NCI-H526 treated with DMSO at 0.1 percent for 48 hours (cell line): Measurements from ENCODE around the gene RCN2.

ENCODE experiments used
- DNase-seq: peaks from one replicate; lab custom pipeline; 2025; lab: John Stamatoyannopoulos, UW

RCN2 gene

DNA sequence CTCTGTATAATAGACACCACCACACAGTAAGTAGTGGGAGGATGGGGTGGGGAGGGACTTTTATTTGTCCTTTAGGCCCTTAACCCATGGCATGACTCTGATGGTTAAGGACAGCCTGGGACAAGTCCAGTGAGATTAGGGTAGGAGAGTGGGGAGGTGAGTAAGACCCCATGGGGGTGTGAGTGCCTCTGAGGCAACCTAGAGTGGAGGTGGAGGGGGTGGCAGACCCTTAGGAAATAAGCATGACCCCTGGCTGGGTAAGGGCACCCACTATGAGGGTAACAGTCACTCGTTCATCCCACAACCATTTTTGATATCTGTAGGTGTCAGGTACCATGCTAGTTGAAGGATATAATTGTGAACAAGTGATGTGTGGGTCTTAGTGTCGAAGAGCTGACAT lies 42.4 kb downstream of the RCN2 start:
- no peak for DNase-seq

DNA sequence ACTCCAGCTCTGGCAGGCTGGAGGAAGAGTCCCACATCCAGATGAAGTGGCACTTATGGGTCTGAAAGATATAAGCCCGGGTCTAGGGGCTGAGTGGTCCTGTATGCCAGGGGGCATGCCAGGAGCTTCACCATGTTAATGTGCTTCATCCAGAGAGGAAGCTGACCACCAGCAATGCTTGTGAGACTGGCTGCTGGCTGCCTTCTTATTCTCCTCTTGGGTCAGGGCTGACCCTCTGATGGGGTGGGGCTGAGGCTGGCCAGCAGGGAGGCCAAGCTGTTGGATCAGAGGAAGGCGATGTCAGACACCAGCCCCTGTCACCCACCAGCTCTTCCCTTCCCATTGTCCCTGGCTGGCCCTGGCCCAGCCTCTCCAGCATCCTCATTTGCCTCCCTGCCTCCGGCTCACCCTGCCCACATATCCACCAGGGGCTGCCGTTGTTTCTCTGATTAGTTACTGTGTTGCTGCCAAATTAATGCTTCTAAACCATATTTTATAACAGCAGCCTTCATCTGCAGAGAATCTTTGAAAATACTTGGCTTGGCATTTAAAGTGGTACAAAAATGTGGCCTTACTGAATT lies 43.0 kb downstream of the RCN2 start:
- no peak for DNase-seq

DNA sequence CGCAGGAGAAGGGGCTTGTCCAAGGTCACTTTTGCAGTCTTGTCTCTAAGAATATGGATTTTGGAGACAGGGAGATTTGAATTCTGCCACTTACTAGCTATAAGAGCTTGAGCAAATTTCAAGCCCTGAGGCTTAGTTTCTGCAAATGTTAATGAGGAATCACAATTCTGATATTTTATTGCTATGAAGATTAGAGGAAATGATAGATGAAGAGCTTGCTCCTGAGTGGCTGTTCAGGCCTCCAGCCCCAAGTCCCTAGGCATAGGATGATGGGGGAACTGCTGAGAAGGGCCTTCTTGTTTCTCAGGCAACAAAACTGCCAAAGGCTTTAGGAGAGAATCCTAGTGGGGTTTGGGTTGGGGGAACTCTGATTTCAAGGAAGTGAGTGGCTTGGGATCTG lies 44.6 kb downstream of the RCN2 start:
- DNase-seq: no peak

DNA sequence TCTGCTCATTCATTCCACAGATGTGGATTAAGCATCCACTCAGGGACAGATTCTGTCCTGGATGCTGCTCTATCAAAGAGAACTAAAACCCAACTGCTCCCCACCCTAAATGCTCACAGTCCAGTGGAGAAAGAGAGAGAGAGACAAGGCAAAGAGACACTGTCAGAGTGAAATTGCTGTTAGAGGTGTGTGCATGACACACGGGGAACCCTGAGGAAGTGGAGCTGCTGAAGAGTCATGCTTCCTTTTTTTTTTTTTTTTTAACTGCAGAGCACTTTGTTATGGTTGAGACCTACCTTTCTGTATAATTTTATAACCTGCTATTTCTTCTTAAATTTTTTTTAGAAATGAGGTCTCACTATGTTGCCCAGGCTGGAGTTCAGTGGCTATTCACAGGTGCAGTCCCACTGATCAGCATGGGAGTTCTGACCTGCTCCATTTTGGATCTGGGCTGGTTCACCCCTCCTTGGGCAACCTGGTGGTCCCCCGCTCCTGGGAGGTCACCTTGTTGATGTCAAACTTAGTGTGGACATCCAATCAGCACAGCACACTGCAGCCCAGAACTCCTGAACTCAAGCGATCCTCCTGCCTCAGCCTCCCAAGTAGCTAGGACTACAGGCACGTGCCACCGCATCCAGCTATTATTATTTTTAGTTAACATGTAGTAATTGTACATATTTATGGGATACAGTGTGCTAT lies 45.2 kb downstream of the RCN2 start:
- no peak for DNase-seq

- DNase-seq: no peak
These were observed 47.2 kb downstream of the RCN2 start for GRCh38 chr15:76978522-76979330.

- DNase-seq: no peak
These were observed 47.9 kb downstream of the RCN2 start for GRCh38 chr15:76979331-76979925.

- DNase-seq: no peak
These were observed 48.5 kb downstream of the RCN2 start for GRCh38 chr15:76979996-76980520.

DNA sequence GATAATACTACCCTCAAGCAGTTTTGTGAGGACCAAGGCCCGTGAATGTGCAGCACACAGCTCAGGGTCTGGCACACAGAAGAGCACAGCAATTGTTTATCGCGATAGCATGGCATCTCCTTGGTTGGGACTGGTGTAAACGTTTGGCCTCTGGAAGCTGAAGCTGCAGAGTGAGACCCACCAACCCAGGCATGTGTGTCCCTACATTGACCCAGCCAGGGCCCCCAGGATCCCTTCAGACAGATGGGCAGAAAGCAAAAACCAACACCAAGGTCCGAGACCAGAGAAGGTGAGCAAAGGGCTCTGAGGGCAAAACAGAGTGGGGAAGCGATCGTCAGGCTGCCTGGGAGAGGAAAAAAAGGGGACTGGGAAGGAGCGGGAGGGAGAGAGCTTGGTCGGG lies 50.8 kb downstream of the RCN2 start:
- DNase-seq: no peak

DNA sequence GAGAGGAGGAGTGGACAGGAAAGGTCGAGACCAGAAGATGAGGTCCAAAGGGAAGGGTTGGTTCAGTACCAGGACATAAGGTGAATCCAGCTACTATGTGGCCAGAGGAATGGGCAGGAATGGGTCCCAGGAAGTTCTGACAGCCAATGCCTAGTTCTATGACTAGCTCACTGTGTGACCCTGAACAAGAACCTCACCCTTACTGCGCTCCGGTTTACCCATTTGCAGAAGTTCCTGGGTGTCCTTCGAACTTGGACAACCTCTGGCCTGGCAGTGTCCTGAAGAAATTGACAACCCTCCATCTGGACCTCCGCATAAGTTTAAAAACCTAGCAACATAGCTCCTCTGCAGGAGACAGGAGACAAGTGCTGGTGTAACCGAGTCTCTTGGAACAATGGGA lies 51.2 kb downstream of the RCN2 start:
- DNase-seq: no peak

- DNase-seq: no peak
These were observed 52.2 kb downstream of the RCN2 start for GRCh38 chr15:76983590-76984375.

DNA sequence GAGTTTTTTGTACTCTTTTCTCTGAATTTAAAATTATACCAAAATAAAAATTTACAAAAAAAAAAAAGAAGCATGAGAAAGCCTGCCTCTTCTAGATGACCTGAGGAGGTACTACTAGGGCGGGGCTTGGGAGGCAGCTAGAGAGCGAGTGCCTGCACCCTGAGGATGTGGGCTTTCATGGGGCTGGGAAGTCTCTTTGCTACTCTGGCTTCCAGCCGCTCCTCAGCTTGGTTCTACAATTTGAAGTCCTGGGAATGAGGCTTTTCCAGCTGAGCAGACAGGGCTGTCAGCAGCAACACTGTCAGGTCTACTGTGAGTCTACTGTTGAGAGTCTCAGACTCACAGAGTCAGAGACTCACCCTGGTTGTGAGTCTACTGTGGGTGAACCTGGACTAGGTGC lies 55.2 kb downstream of the RCN2 start:
- DNase-seq: no peak

DNA sequence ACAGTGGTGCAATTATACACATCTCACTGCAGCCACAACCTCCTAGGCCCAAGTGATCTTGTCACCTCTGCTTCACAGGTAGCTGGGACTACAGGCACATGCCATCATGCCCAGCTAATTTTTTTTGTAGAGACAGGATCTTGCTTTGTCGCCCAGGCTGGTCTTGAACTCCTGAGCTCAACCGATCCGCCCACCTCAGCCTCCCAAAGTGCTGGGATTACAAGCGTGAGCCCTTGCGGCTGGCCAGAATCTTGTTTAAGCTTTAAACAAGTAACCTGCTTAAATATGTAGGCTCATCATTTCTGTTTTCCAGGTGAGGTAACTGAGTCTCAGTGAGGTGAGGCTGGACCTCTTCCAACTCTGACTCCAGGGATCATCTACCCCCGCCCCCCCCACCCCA lies 55.7 kb downstream of the RCN2 start:
- no peak for DNase-seq

GRCh38 chr15:76987896-76988860 lies 56.6 kb downstream of the RCN2 start:
- no peak for DNase-seq

DNA sequence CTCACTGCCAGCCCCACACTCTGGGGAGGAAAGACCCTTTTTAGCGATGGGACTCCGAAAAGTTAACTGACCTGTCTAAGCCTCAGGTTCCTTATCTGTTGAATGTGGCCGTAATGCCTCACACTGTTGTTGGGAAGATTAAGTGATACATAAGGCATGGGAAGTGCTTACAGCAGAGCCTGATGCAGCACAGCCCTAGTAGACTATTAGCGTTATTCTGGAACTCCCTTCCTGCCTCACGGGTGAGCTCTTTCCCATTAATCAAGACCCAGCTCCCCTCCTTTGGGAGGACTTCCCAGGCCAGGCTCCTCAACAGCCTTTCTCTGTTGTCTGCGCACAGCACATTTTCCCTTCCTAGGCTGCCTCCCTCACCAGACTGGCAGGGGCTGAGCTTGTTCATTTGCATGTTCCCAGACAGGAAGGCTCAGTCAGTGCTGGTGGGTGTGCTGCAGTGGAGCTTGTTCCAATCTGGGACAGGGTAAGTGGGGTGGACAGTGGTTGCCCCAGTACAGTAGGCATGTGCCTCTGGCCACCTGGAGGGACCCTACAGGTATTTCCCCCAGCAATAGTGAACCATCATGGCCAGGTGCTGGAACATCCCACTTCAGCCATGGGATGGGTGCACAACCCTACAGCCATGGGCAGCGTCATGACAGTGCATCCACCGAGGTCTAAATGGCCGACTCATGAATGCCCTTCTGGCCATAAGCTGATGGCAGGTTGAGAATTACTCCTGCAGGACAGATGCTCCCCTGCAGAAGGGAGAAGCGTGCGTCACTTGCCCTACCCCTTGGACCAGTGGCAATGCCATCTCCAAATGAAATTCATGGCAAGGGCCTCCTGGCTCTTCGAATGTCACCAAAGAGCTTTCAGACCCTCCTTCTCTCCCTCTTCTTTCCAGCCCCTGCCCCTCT lies 57.6 kb downstream of the RCN2 start:
- peak; percentile 39 for DNase-seq

GRCh38 chr15:76991048-76991447 lies 59.5 kb downstream of the RCN2 start:
- no peak for DNase-seq

GRCh38 chr15:76991741-76992645 lies 60.4 kb downstream of the RCN2 start:
- DNase-seq: no peak

GRCh38 chr15:76993114-76993725 lies 61.7 kb downstream of the RCN2 start:
- DNase-seq: no peak

DNA sequence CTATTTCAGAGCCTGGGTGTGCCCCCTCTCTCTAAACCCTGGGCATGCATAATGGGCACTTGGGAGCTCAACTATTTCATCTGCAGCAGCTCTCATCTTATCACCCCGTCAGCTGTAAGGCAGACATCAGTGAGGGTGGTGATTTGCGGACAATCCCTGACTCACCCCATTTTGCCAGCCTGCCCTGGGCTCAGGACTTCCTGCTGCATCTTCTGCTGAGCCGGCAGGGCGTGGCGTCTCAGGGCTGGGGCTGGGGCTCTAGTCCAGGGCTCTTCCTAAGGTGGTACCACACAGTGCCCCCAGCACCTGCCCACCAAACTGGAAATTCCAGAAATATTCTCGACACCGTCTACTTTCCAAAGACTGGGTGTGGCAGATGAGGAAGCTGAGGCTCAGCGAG lies 62.5 kb downstream of the RCN2 start:
- DNase-seq: no peak
